GM21423 (cell line): ENCODE data around the gene TRIM46.

Experiments
- ATAC-seq: cut with Tn5 transposase; IDR thresholded peaks from one replicate; pipeline ENCODE4 v1.9.1; 2021; ENCODE audit warnings: mild to moderate bottlenecking, moderate library complexity; ENCODE audit not compliant: unreplicated experiment

The TRIM46 gene

DNA sequence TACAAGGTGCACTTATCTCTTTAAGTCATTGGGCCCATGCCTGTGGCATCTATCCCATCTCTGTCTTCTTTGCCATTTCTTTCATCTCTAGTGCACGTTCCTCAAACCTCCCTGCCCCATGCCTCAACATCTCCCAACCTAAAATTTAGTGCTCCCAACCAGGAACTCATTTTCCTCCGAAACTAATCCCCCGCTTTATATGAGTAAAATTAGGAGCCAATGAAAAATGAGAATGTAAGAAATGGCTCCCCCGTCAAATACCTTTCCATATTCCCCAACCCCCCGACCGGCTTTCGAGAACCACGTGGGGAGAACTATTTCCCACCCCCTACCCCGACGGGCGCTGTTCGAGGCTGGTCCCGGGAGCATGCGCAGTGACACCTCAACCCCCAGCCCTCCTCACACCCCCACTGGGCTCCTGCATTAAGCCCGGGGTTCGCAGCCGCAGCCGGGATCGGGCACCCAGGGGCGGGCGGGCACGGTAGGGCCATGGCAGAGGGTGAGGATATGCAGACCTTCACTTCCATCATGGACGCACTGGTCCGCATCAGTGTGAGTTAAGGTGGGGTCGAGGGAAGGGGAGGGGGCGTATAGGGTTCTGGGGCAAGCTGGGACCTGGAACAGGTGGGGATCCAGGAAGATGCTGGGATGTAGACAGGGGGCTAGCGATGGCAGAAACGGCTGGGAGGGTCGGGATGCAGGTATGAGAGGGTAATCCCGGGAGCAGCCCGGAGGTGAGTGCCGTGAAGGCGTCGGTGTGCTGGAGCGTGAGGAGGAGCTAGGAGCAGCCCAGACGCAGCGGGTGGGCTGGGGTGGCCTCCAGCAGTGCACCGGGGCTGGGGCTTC, at the start of gene TRIM46:
TRIM46 (plus strand) TSS at position 372 of the 846 bp plus-strand sequence; CDS start at position 490, 118 bp downstream.
- peak; percentile 17 for ATAC-seq

DNA sequence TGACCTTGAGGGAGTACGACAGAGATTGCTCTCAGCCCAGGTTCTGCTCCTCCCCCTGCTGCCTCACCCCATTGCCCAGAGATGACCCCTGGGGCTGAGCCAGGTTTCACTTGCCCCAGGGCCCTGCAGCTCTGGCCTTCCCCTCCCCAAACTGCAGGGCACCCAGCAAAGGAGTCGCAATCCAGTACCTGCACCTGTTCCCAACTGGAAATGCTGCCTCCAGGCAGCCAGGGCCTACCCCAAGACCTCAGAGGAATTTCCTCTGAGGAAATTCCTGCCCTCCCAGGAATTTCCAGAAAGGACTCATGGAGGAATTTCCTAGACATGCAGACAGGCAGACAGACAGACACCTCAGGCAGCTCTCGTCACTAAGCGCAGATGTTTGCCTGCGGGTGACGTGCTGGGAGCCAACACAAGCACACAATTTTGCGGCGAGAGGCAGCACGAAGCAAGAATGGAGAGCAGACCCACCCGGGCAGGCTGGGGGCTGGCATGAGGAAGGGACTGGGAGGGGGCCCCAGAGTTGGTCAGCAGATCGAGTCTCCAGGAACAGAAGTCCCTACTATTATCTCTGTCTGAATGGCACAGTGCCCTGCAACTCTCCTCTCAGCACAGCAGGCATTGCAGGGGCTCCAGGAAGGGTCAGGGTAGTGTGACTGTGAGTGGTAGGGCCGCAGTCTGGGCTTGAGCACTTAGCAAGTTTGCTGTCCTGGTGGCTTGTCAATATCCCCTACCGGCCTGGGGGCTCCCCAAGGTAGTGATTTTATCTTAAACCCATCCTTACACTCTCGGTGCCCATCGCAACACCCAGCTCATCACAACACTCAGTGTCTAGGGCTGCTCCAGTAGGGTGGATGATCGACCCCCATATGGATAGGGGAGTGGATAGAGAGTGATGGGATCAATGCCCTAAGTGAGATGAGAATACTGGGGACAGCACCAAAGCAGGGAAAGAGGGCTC, 48.9 kb upstream of the TRIM46 start:
- no peak for ATAC-seq

GRCh38 chr1:155125511-155125945, 48.1 kb upstream of the TRIM46 start:
- no peak for ATAC-seq

GRCh38 chr1:155125946-155126555, 47.6 kb upstream of the TRIM46 start:
- ATAC-seq = no peak

DNA sequence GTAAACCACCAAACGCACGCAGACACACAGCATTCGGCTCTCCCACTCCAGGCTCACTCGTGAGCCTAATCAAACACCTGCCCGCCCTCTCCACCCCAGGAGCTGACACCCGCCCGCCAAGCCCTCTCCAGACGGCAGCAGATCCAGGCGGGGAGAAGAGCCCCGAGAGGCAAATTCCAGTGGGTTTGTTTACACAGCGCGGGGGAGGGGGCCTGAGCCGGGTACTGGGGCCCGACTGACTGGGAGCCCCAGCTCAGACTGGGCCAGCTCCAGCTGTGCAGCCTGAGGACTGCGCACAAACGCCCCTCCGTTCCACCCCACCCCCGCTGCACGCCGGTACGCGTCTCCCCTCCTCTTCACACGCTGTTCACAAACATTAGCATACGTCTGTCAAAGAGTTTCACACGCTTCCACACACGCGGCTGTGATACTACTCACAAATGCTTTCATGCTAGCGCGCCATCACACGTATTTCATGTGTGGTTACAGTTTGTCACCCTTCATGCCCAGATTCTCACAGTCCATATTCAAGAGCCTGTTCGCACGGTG, 47.0 kb upstream of the TRIM46 start:
- ATAC-seq = no peak

GRCh38 chr1:155127105-155127966, 46.3 kb upstream of the TRIM46 start, which contains the start of gene EFNA1:
TSS of gene EFNA1 (plus strand) at chr1:155127876. CDS start at chr1:155127978, 102 bp downstream.
- ATAC-seq = no peak

DNA sequence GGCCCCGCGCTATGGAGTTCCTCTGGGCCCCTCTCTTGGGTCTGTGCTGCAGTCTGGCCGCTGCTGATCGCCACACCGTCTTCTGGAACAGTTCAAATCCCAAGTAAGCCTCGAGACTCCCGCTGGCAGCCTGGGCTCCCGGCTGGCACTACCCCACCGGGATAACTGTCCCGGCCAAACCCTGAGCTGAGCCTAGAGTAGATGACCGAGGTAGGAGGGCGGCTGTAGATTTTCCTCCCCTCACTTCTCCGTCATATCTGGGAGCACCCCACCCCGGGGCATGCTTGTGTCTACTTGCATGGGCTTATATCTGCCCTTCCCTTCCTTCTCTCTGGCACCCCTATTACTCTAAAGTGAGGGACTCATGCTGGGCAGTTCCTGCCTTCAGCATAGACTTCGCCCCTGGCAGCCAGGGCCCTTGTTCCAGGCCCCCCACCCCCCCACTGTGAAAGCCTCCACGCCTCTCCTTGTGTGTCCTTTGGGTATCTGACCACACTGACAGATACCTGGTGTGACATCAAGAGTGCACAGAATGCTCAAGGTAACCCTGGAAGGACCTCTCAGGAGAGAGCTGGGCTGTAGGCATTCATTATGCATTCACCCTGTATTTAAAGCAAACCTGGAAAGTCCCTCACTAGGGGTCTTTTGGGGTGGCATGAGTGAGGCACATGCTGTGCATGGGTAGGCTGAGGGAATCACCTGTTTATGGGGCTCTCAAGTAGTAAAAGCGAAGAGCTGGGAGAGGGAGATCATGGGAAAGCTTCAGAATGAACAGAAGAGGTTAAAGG, 45.5 kb upstream of the TRIM46 start:
- no peak for ATAC-seq

DNA sequence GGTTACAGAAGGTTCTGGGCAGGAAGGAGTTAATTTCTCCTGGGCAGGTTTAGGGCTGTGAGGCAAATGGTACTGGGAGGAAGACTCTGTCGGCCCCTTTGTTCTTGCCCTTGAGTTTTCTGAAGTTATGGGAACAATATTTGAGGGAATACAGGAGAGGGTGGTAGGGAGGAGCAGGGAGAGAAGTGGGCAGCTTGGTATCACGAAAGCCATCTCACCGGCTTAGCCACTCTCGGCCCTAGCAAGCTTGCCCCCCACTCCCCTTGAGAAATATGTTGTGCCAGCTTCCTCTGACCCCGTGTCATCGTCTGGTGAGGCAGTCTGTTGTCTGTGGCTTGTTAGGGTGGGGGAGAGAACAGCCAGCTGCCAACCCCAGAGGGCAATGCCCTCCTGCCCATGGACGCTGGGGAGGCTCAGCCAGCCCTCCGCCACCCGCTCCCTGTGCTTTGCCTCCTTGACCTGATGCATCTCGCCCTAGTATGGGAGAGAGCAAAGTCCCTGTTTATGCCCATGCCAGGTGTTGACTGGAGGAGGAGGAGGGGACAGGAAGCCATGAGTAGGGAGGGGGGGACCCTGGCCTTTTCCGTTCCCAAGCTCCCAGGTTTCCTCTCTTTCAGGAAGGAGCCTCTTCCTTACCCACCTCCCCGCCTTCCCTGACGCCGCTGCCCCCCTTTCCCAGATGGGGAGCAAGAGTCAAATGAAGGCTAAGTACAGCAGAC, 44.7 kb upstream of the TRIM46 start:
- ATAC-seq = no peak

- ATAC-seq = no peak
Measured at GRCh38 chr1:155130272-155131006, 43.2 kb upstream of the TRIM46 start.

DNA sequence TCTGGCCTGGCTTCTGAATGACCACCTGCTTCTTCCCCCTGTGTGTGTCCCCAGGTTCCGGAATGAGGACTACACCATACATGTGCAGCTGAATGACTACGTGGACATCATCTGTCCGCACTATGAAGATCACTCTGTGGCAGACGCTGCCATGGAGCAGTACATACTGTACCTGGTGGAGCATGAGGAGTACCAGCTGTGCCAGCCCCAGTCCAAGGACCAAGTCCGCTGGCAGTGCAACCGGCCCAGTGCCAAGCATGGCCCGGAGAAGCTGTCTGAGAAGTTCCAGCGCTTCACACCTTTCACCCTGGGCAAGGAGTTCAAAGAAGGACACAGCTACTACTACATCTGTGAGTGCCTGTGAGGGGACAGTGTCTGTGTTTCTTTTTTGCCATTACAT, 42.4 kb upstream of the TRIM46 start:
- ATAC-seq = no peak

- ATAC-seq = no peak
Measured at GRCh38 chr1:155131856-155132255, 41.8 kb upstream of the TRIM46 start.

GRCh38 chr1:155133799-155134281, 39.8 kb upstream of the TRIM46 start:
- ATAC-seq = no peak

GRCh38 chr1:155134322-155134721, 39.3 kb upstream of the TRIM46 start:
- ATAC-seq = no peak

DNA sequence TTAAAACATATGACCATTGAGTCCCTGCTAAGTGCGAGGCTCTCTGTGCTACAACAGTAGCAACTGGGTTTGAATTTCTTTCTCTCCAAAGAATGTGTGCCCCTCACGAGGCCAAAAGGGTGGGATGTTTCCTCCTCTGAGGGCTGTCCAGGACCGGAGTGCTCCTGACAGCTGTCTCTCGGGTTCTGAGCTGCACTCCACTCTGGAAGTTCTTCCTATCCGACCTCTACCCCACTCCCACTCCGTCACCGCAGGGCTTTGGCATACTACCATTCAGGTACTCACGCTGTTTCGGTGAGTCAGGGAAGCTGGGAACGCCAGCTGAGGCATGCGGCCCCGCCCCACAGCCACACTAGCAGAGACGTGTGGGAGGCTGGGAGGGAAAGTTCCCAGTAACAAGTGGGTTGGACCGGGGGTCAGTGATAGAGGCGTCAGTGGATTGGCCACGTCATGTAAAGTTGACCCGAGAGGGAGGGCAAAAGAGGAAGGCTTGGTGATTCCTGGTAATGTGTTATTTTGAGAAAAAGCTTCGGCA, 38.7 kb upstream of the TRIM46 start:
- no peak for ATAC-seq

DNA sequence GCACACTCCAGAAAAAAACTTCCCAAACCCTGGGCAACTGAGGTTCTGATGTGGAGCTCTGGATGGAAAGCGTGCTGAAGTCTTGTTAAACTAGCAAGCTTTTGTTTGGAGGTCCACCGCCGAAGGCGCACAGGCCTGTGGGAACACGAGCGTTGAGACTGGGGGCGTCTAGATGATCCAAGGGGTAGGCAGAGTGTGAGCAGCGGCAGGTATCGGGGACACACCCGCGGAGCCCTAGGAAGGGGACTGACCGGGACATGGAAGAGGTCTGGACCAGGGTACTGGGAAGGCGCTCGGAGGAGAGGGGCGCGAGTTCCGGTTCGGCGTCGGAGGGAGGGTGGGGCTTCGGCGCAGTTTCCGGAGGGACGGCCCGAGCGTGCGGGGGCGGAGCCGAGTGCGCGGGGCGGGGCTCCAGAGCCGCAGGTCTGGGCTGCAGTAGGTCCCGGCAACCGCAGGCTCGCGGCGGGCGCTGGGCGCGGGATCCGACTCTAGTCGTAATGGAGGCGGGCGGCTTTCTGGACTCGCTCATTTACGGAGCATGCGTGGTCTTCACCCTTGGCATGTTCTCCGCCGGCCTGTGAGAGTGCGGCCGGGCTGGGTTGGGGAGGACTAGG, 38.1 kb upstream of the TRIM46 start, which contains the start of gene SLC50A1:
SLC50A1 (plus strand) TSS at position 438 of the 614 bp plus-strand sequence; CDS start at position 498, 60 bp downstream.
- ATAC-seq = peak; percentile 85

- ATAC-seq = no peak
Measured at GRCh38 chr1:155136748-155137147, 36.9 kb upstream of the TRIM46 start.
